ENCODE measurements around the gene ETHE1.

ETHE1 gene

DNA sequence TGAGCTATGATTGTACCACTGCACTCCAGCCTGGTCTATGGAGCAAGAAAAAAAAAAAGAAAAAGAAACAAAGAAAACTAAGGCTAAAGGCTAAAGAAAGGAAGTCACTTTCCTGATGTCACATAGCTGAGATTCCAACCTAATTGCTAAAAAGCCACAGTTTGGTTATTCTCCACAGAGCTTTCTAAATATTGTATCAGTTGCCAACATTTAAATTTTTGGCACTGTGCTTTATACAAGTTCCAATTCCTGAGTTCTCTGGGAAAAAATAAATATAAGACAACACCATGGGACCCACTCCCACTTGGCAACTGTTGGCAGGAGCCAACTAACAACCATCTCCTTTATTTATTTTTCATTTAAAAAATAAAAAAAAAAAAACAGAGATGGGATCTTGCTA lies 50.4 kb downstream of the ETHE1 start:
- no peak for TF ChIP-seq OSR1 (CRISPR knock-in tag; IDR thresholded peaks at IDR 0.05)

DNA sequence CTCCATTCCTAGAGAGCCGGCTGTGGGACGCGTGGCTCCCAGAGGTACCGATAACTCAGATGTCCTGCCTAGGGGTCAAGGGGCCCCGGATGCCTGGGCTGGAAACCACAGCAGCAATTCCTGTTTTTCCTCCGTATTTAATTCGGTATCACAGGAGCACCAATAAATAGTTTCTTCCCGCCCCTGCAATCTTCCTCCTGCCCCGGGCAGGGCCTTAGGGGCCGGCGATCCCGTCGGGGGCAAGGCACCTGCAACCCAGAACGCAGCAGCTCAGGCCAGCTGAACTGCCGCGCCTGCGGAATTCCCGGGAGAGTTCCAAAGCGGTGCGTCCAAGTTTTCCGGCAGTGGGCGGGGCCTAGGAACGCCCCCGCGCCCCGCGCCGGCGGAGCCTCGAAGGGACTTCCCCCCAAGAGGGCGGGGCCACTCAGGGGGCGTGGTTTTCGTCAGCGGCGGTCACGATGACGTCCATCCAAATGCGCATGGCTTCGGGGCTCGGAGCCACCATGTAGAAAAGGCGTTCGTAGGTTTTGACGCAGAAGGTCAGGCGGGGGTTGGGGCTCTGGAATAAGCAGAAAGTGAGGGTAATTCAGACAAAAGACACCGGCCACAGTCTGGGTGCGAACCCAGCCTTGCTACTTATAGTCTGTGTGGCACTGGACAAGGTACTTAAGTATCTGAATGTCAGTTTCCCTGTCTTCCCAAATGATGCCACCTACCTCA lies 51.9 kb downstream of the ETHE1 start:
- peak; percentile 87 for ATAC-seq
- no peak for TF ChIP-seq RARB (CRISPR knock-in tag; IDR thresholded peaks at IDR 0.05)

More for the DNA sequence above, 50.4 kb downstream of the ETHE1 start:
- ATAC-seq: no peak; the same call in 2 of the 3 replicates

DNA sequence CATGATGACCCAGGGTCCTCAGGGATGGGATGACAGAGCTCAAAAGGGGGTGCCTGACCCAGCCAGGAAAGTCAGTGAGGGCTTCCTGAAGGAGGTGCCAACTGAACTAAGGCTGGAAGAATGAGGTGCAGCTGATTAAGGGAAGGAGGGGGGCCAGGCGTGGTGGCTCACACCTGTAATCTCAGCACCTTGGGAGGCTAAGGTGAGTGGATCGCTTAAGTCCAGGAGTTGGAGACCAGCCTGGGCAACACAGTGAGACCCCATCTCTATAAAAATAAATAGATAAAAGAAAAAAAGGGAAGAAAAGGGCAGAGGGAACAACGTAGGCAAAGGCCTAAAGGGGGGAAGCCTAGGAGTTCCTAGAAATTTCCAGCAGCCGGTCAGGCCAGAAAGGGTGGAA lies 52.5 kb downstream of the ETHE1 start:
- TF ChIP-seq OSR1 (CRISPR knock-in tag; IDR thresholded peaks at IDR 0.05): no peak
- TF ChIP-seq TCF4 (CRISPR knock-in tag; IDR thresholded peaks at IDR 0.05; ENCODE audit: borderline replicate concordance): no peak
- TF ChIP-seq TOX (CRISPR knock-in tag; IDR thresholded peaks at IDR 0.05; ENCODE audit: borderline replicate concordance): no peak
- TF ChIP-seq, protein P1, sequence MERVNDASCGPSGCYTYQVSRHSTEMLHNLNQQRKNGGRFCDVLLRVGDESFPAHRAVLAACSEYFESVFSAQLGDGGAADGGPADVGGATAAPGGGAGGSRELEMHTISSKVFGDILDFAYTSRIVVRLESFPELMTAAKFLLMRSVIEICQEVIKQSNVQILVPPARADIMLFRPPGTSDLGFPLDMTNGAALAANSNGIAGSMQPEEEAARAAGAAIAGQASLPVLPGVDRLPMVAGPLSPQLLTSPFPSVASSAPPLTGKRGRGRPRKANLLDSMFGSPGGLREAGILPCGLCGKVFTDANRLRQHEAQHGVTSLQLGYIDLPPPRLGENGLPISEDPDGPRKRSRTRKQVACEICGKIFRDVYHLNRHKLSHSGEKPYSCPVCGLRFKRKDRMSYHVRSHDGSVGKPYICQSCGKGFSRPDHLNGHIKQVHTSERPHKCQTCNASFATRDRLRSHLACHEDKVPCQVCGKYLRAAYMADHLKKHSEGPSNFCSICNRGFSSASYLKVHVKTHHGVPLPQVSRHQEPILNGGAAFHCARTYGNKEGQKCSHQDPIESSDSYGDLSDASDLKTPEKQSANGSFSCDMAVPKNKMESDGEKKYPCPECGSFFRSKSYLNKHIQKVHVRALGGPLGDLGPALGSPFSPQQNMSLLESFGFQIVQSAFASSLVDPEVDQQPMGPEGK (CRISPR knock-in tag; IDR thresholded peaks at IDR 0.05; ENCODE audit: borderline replicate concordance): no peak
- TF ChIP-seq, protein P2, sequence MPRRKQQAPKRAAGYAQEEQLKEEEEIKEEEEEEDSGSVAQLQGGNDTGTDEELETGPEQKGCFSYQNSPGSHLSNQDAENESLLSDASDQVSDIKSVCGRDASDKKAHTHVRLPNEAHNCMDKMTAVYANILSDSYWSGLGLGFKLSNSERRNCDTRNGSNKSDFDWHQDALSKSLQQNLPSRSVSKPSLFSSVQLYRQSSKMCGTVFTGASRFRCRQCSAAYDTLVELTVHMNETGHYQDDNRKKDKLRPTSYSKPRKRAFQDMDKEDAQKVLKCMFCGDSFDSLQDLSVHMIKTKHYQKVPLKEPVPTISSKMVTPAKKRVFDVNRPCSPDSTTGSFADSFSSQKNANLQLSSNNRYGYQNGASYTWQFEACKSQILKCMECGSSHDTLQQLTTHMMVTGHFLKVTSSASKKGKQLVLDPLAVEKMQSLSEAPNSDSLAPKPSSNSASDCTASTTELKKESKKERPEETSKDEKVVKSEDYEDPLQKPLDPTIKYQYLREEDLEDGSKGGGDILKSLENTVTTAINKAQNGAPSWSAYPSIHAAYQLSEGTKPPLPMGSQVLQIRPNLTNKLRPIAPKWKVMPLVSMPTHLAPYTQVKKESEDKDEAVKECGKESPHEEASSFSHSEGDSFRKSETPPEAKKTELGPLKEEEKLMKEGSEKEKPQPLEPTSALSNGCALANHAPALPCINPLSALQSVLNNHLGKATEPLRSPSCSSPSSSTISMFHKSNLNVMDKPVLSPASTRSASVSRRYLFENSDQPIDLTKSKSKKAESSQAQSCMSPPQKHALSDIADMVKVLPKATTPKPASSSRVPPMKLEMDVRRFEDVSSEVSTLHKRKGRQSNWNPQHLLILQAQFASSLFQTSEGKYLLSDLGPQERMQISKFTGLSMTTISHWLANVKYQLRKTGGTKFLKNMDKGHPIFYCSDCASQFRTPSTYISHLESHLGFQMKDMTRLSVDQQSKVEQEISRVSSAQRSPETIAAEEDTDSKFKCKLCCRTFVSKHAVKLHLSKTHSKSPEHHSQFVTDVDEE (CRISPR knock-in tag; IDR thresholded peaks at IDR 0.05): no peak
- TF ChIP-seq, protein P3, sequence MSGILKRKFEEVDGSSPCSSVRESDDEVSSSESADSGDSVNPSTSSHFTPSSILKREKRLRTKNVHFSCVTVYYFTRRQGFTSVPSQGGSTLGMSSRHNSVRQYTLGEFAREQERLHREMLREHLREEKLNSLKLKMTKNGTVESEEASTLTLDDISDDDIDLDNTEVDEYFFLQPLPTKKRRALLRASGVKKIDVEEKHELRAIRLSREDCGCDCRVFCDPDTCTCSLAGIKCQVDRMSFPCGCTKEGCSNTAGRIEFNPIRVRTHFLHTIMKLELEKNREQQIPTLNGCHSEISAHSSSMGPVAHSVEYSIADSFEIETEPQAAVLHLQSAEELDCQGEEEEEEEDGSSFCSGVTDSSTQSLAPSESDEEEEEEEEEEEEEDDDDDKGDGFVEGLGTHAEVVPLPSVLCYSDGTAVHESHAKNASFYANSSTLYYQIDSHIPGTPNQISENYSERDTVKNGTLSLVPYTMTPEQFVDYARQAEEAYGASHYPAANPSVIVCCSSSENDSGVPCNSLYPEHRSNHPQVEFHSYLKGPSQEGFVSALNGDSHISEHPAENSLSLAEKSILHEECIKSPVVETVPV (CRISPR knock-in tag; IDR thresholded peaks at IDR 0.05): no peak
- TF ChIP-seq, protein P4, sequence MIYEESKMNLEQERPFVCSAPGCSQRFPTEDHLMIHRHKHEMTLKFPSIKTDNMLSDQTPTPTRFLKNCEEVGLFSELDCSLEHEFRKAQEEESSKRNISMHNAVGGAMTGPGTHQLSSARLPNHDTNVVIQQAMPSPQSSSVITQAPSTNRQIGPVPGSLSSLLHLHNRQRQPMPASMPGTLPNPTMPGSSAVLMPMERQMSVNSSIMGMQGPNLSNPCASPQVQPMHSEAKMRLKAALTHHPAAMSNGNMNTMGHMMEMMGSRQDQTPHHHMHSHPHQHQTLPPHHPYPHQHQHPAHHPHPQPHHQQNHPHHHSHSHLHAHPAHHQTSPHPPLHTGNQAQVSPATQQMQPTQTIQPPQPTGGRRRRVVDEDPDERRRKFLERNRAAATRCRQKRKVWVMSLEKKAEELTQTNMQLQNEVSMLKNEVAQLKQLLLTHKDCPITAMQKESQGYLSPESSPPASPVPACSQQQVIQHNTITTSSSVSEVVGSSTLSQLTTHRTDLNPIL (CRISPR knock-in tag; IDR thresholded peaks at IDR 0.05; ENCODE audit: low read depth): no peak
- TF ChIP-seq ZNF70 (CRISPR knock-in tag; IDR thresholded peaks at IDR 0.05): no peak
- TF ChIP-seq ISL1 (CRISPR knock-in tag; IDR thresholded peaks at IDR 0.05): no peak
- TF ChIP-seq ZFP3 (CRISPR knock-in tag; IDR thresholded peaks at IDR 0.05): no peak
- TF ChIP-seq GLIS3 (CRISPR knock-in tag; IDR thresholded peaks at IDR 0.05): no peak
- no peak for TF ChIP-seq ZC3H10 (CRISPR knock-in tag; IDR thresholded peaks at IDR 0.05)
- ATAC-seq: no peak

DNA sequence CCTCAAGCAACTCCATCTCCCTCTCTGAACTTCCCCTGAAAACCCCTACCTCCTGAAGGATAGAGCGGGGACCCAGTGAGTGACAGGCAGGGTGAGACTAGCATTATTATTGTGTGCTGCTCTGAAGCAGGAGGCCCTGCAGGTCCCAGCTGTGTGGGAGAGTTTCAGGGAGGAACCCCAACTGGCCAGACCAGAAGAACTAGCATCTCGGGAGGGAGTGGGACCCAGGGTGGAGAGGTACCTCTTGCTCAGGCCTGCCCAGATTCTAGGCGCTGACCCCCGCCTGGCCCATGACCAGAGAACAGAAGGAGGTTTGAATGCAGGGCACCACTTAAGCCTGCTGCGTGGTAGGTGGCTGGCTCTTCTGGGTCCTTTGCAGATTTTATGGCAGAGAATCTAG lies 55.9 kb downstream of the ETHE1 start:
- ATAC-seq: no peak
- TF ChIP-seq PPARA (CRISPR knock-in tag; IDR thresholded peaks at IDR 0.05; ENCODE audit: borderline replicate concordance) (no peak), CSDC2 (CRISPR knock-in tag; IDR thresholded peaks at IDR 0.05) (no peak), ZNF8 (CRISPR knock-in tag; IDR thresholded peaks at IDR 0.05) (no peak), GLIS3 (CRISPR knock-in tag; IDR thresholded peaks at IDR 0.05) (no peak), ZFP30 (CRISPR knock-in tag; IDR thresholded peaks at IDR 0.05) (no peak), OSR1 (CRISPR knock-in tag; IDR thresholded peaks at IDR 0.05) (no peak), ZNF70 (CRISPR knock-in tag; IDR thresholded peaks at IDR 0.05) (no peak), TCF4 (CRISPR knock-in tag; IDR thresholded peaks at IDR 0.05; ENCODE audit: borderline replicate concordance) (no peak), ZNF565 (CRISPR knock-in tag; conservative IDR thresholded peaks at IDR 0.05; ENCODE audit: low read depth) (no peak), ZC3H10 (CRISPR knock-in tag; IDR thresholded peaks at IDR 0.05) (no peak)
- TF ChIP-seq, protein P2 (CRISPR knock-in tag; IDR thresholded peaks at IDR 0.05): no peak
- TF ChIP-seq, protein P4 (CRISPR knock-in tag; IDR thresholded peaks at IDR 0.05; ENCODE audit: low read depth): no peak
- TF ChIP-seq, protein P5, sequence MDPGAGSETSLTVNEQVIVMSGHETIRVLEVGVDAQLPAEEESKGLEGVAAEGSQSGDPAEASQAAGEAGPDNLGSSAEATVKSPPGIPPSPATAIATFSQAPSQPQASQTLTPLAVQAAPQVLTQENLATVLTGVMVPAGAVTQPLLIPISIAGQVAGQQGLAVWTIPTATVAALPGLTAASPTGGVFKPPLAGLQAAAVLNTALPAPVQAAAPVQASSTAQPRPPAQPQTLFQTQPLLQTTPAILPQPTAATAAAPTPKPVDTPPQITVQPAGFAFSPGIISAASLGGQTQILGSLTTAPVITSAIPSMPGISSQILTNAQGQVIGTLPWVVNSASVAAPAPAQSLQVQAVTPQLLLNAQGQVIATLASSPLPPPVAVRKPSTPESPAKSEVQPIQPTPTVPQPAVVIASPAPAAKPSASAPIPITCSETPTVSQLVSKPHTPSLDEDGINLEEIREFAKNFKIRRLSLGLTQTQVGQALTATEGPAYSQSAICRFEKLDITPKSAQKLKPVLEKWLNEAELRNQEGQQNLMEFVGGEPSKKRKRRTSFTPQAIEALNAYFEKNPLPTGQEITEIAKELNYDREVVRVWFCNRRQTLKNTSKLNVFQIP (CRISPR knock-in tag; IDR thresholded peaks at IDR 0.05; ENCODE audit: borderline replicate concordance, low read depth): no peak
- TF ChIP-seq, protein P1 (CRISPR knock-in tag; IDR thresholded peaks at IDR 0.05; ENCODE audit: borderline replicate concordance): no peak

Measured in SK-N-SH treated with all-trans-retinoic acid at 6 μM for 48 hours (cell line).